Skeletal muscle cell (primary cell): ENCODE measurements around the gene ZNF592.

Experiments
- DNase-seq: peaks from one replicate; pipeline ENCODE4 v3.0.0-alpha.2; 2010; ENCODE audit warnings: low read depth
- H3K4me3 ChIP-seq: 2 replicates; pipeline ENCODE4 v1.5.1; 2011; ENCODE audit warnings: low read depth, mild to moderate bottlenecking, control low read depth, low read length, moderate library complexity

Gene ZNF592

DNA sequence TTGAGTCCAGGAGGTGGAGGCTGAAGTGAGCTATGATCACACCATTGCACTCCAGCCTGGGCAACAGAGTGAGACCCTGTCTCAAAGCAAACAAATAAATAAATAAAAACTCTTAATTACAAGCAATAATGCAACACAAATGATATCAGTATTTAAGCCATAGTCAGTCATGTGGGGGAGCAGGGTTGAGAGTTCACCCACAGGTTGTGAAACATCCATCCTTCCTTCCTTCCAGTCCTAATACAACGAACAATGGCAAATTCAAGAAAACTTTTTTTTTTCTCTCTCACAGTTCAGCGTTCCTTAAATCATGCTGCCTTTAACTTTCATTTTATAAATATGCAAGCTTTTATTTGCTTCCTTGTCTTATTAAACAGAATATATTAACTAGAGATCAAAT lies 24.1 kb downstream of the ZNF592 start:
- H3K4me3 ChIP-seq = no peak overlapping the region
- no peak for DNase-seq

DNA sequence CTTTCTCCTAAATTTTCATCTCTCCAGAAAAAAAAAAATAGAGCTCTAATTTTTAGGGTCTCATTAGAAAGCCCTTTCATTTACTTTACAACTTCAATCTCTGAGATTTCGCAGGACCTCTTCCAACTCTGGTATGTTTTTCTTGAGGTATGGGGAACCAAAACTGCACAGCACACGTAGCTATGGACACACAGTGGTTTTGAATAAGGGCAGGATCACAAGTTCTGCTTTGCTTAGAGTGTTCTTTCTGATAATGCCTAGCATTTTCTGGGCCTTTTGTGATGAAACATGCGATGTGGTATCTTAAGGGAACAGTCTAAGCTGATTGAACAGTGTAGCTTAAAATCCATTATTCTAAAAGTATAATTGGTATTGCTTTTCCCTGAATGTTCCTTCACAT lies 25.3 kb downstream of the ZNF592 start:
- no peak for DNase-seq

DNA sequence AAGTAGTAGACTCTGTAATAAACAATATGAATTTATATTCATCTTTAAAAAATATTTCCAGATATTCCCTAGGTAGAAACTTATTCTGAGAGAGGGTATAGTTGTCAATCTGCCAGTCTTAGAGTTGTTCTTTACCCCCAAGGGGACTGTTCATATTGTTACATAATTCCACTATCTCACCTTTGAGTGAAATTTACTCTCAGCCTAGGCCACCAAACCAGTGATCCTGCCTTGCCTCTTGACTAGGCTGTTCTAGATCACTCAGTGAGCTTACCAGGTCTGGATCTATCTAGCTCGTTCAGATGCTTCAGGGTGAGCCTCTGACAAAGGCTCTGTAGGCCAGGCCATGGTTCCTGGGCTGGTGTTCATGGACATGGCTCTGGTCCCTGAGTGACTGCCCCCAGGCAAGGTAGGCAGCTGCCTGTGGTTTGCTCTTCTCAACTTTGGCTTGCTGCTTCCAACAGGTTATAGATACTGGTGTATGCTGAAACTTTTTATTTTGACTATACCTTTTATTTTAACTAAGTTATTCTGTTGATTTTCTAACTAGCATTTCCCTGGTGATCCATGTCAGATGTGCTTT lies 27.6 kb downstream of the ZNF592 start:
- H3K4me3 ChIP-seq = no peak overlapping the region
- DNase-seq = no peak

More for the DNA sequence above, 25.3 kb downstream of the ZNF592 start:
- H3K4me3 ChIP-seq = no peak overlapping the region

DNA sequence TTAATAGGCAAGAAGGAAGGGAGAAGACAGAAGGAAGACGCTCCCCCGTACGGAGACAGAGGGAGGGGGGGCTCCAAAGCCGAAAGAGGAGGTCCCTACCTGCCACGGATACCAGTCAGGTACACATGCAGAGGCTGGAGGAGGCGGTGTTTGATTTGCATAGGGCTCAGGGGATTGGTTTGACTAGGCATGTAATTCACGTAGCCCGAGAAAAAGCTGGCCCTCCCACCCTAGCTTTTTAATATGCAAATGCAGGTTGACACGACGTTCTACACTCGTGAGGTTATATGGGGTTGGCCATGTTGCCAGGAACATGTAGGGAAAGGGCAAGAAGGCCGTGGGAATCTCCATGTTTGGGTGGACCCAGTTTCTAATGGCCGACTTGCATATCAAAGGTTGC lies 29.8 kb downstream of the ZNF592 start:
- DNase-seq = no peak

DNA sequence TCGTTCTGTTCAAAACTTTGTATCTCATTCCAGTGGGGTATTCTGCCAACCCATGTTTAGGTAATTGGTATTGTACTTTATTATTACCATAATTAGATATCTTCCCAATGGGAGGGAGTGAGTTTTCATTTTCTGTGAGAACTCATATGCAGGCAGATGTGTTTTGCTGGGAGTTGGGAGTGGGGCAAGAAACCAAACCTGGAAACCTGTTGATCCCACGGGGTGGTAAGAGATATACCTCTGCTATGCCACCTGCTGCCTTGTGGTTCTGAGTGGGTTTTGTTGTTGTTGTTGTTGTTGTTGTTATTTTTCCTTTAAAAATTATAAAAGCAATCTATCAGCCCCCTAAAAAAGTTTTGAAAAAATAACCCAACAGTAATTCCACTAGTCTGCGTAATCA lies 32.1 kb downstream of the ZNF592 start:
- DNase-seq = no peak
- no peak overlapping the region for H3K4me3 ChIP-seq

More for the DNA sequence above, 29.8 kb downstream of the ZNF592 start:
- H3K4me3 ChIP-seq = no peak overlapping the region

DNA sequence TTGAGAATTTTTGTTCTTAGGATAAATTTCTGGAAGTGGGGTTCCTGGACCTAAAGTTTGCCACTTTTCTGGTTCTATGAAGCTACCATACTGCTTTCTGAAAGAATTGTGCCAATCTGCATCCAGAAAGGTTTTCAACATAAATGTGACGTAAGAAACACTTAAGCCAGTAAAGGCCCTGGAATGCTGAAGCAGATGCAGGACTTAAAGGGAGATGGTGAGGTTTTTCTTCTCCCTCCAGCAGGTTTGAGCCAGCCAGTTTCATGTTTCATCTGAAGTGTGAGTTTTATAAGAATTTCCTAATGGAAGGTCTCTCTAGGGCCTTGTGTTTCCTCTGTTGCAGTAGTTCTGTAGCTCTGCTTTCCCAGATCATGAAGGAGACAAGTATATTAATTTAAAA lies 33.1 kb downstream of the ZNF592 start:
- peak; percentile 9 for DNase-seq
- no peak overlapping the region for H3K4me3 ChIP-seq

DNA sequence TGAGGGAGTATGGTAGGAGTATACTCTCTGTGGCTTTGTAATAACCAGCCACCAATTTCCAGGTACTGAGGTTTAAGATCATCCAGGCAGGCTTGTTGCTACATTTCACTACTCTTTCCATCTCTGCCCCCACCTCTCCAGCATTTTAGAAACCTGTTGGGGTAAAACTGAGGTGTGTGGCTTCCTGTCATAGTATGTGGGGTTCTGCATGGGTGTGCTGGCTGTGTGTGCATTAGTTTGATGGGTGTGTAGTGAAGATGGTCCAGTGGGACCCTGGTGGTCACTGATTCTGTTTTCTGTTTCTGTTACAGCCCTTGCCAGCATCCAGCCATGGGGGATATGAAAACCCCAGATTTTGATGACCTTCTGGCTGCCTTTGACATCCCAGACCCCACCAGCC lies 34.0 kb downstream of the ZNF592 start:
- no peak for DNase-seq
- no peak overlapping the region for H3K4me3 ChIP-seq

DNA sequence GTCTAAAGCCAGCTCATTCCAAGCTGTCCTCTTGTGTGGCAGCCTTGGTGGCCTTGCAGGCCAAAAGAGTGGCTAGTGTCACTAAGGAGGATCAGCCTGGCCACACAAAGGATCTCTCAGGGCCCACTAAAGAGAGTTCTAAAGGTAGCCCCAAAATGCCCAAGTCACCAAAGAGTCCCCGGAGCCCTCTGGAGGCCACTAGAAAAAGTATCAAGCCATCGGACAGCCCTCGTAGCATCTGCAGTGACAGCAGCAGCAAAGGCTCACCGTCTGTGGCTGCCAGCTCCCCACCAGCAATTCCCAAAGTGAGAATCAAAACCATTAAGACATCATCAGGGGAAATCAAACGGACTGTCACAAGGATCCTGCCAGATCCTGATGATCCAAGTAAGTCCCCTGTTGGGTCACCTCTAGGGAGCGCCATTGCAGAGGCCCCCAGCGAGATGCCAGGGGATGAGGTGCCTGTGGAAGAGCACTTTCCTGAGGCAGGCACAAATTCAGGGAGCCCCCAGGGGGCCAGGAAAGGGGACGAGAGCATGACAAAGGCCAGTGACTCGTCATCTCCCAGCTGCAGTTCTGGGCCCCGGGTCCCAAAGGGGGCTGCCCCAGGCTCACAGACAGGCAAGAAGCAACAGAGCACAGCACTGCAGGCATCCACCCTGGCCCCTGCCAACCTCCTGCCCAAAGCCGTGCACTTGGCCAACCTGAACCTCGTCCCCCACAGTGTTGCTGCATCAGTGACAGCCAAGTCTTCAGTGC lies 35.3 kb downstream of the ZNF592 start:
- H3K4me3 ChIP-seq = no peak overlapping the region

DNA sequence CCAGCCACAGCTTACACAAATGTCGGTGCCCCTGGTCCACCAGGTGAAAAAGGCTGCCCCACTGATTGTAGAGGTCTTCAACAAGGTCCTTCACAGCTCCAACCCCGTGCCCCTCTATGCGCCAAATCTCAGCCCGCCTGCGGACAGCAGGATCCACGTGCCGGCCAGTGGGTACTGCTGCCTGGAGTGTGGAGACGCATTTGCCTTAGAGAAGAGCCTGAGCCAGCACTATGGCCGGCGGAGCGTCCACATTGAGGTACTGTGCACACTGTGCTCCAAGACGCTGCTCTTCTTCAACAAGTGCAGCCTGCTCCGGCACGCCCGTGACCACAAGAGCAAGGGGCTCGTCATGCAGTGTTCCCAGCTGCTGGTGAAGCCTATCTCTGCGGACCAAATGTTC lies 35.9 kb downstream of the ZNF592 start:
- no peak for DNase-seq
- no peak overlapping the region for H3K4me3 ChIP-seq

More for the DNA sequence above, 35.3 kb downstream of the ZNF592 start:
- DNase-seq = no peak

DNA sequence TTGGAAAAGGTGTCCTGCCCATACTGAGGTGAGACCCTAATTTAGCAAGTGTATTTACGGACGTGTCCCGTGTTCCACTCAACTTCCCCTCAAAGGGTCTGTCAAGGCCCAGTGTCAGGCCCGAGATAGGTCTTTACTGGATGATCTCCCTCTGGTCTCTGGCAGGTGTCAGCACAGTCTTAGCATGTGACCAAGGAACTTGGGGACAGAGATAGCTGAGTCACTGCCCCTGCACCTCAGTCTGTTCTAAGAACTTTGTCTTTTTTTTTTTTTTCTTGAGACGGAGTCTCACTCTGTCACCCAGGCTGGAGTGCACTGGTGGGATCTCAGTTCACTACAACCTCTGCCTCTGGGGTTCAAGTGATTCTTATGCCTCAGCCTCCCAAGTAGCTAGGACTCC lies 36.7 kb downstream of the ZNF592 start:
- no peak overlapping the region for H3K4me3 ChIP-seq
- no peak for DNase-seq

DNA sequence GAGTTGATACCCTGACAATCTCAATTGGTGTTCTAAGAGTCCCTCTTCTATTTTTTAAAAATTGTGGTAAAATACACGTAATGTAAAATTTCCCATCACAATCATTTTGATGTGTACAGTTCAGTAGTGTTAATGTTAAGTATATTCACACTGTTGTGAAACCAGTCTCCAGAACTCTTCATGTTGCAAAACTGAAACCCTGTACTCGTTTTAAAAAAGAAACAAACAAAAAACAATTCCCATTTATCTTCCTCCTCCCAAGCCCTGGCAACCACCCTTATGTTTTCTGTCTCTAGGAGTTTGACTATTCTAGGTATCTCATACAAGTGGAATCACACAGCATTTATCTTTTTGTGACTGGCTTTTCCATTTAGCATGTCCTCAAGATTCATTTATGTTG lies 40.1 kb downstream of the ZNF592 start:
- DNase-seq = no peak
- H3K4me3 ChIP-seq = no peak overlapping the region

DNA sequence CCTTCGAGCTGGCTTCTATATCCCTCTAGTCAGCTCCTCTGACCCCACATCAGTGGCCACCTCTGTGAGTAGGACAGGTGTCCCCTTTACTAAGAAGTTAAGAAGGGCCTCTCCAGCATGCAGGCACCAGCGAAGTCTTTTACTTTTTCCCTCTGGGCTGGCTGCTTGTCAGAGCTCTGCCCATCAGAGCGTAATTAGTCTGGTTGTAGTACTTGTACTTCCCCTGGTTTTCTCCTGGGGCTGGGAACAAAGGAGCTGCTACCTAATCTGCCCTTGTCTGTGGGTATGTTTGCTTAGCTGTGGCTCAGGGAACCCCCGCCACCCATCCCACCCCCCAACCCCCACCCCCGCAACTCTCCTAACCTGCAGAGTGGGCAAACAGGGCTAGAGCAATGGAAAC lies 41.4 kb downstream of the ZNF592 start:
- DNase-seq = no peak

DNA sequence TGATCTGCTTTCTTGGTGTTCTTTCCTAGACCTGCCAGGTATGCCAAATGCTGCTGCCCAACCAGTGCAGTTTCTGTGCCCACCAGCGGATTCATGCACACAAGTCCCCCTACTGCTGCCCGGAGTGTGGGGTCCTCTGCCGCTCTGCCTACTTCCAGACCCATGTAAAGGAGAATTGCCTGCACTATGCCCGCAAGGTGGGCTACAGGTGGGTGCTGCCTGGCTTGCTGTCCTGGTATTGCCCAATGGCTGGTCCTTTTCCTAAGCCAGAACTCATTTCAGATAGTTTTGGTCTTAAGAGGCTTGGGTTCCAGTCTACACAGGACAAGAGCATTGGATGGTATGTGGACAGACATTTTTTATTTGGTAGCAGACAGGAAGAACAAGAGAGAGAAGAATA lies 42.3 kb downstream of the ZNF592 start:
- DNase-seq = no peak
- H3K4me3 ChIP-seq = no peak overlapping the region

More for the DNA sequence above, 41.4 kb downstream of the ZNF592 start:
- H3K4me3 ChIP-seq = no peak overlapping the region

DNA sequence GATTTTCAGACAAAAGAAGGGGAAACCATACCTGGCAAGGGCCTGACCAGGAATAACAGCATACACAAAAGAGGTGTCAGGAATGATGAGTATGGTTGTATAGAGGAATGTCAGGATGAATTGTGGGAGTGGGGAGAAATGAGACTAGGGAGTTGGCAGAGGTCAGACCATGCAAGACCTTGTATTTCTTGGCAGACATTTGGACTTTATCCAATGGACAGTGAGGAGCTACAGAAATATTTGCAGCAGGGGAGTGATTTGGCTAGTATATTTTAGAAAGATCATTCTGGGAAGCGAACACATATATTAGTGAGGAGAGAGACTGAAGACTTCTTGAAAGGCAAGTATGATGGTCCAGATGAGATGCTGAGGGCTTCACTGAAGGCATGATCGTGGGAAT lies 43.4 kb downstream of the ZNF592 start:
- DNase-seq = no peak
- H3K4me3 ChIP-seq = no peak overlapping the region

DNA sequence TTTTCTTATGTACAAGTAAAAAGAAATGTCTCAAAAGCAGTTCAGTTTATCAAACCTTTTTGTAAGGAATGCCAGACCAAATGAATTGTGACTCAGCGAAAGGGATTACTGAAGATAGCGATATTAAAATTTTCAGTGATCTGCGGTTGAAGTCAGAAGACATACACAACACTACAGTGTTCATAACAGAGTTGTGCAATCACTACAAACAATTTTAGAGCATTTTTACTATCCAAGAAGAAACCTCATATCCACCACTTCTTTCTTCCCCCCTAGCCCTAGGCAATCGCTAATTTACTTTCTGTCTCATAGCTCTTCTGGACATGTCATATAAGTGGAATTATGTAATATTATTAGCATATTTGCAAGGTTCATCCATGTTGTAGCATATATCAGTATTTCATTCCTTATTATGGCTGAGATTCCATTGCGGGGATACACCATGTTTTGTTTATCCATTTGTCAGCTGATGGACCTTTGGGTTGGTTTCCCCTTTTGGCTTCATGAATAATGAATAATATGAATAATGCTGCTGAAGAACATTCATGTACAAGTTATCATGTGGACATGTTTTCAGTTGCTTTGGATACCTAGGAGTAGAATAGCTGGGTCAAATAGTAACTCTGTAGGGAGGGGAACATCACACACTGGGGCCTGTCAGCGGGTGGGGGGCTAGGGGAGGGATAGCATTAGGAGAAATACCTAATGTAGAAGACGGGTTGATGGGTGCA lies 45.2 kb downstream of the ZNF592 start:
- no peak for DNase-seq
- no peak overlapping the region for H3K4me3 ChIP-seq

DNA sequence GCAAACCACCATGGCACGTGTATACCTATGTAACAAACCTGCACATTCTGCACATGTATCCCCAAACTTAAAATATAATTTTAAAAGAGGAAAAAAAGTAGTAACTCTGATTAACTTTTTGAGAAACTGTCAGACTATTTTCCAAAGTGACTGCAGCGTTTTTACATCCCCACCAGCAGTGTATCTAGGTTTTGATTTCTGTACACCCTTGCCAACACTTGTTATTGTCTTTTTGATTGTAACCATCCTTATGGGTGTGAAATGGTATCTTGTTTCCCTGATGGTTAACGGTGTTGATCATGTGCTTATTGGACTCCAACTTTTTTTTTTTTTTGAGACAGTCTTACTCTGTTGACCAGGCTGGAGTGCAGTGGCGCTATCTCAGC lies 45.8 kb downstream of the ZNF592 start:
- H3K4me3 ChIP-seq = no peak overlapping the region
- no peak for DNase-seq

DNA sequence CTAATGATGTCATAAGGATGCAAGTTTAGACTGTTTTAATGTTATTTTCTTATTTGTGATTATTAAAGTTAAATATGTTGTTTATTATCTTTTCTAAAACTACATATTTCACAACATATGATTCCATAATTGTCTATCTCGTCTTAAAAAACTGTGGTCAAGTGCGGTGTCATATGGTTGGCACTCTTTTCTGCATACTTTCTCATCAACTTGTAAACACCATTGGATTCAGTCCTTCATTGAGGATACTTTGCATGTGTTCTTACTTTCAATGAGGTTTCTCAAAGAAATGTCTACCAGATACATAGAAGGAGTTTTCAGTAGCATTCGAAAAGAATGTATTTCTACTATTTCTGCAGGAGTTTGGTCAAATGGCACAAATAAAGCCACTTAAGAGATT lies 46.8 kb downstream of the ZNF592 start:
- H3K4me3 ChIP-seq = no peak overlapping the region
- DNase-seq = no peak

DNA sequence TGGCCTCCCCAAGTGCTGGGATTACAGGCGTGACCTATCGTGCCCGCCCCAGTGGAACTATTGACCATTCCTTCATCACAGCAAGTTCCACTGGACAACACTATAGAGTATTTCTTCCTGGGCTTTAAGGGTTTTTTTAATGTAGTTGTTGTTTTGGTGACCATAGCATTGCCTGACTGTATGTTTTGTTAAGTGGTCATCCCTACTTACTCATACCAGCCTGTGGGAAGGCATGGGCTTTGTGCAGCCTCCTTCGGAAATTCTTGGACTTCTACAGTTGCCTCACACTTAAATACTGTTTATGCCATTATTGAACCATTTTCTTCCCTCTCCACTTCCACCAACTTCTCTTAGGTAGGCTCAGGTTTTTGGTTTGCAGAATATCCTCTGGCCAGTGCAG lies 48.8 kb downstream of the ZNF592 start:
- DNase-seq = peak; percentile 36
- no peak overlapping the region for H3K4me3 ChIP-seq

DNA sequence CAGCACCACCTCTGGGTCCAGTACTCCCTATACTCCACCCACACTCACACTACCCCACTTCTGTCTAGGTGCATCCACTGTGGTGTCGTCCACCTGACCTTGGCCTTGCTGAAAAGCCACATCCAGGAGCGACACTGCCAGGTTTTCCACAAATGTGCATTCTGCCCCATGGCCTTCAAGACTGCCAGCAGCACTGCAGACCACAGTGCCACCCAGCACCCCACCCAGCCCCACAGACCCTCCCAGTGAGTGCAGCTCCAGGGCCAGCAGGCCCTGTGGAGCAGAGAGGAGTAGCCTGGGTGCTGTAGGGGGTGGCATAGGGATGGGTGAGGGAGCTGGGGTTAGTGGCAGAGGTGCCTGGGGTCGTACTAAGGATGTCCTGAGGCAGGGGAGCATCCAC lies 49.4 kb downstream of the ZNF592 start:
- no peak for DNase-seq
- no peak overlapping the region for H3K4me3 ChIP-seq

DNA sequence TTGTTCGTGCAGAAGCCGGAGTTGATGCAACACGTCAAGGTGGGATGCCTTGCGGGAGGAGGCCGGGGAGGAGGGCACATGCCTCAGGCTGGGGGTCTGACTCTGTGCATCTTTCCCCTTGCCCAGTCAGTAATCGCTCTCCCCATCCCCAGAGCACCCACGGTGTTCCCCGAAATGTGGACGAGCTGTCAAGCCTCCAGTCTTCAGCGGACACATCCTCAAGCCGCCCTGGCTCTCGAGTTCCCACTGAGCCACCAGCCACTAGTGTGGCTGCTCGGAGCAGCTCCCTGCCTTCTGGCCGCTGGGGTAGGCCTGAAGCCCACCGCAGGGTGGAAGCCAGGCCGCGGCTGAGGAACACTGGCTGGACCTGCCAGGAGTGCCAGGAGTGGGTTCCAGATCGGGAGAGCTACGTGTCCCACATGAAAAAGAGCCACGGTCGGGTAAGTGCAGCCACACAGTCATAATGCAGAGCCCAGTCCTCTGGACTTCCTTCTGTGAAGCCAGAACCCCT lies 50.1 kb downstream of the ZNF592 start:
- no peak for DNase-seq
- no peak overlapping the region for H3K4me3 ChIP-seq
